ENCODE data around the gene GFY. TPM values are rescaled to one million over a fixed set of nuclear protein-coding genes. Genes with fewer than 3 reads are reported as not detected.
A peak's percentile ranks its signal among the peaks of the same experiment; 100 is the strongest.

The GFY gene
- total RNA-seq, 1 donor from 2014 or later, result not detected

- peaks cover 34% of the 10 kb centered on the region for H3K4me1 Mint-ChIP-seq
- H3K27me3 Mint-ChIP-seq (ENCODE audit: low read depth), result peaks cover 96% of the 10 kb centered on the region
- H3K27ac Mint-ChIP-seq, result no peak overlapping the region
- H3K36me3 Mint-ChIP-seq, result peaks cover 3% of the 10 kb centered on the region
- no peaks in the 10 kb centered on the region for H3K9me3 Mint-ChIP-seq
- peak overlapping the region; percentile 40 for H3K4me3 Mint-ChIP-seq
- no peak for TF ChIP-seq CTCF (IDR thresholded peaks at IDR 0.05; ENCODE audit: unreplicated experiment)
- peak in 1 of 2 experiments; percentile 49 for DNase-seq (ENCODE audit: low spot score in 2 of 2, unreplicated experiment in 2 of 2)
These were observed 869 bp downstream of the GFY start for GRCh38 chr19:49425922-49426592.

- no peak overlapping the region for H3K27ac Mint-ChIP-seq
- no peak for DNase-seq (ENCODE audit: low spot score in 2 of 2, unreplicated experiment in 2 of 2)
- no peaks in the 10 kb centered on the region for H3K9me3 Mint-ChIP-seq
- no peak overlapping the region for H3K4me3 Mint-ChIP-seq
- H3K36me3 Mint-ChIP-seq, result peaks cover 3% of the 10 kb centered on the region
- H3K27me3 Mint-ChIP-seq (ENCODE audit: low read depth), result peaks cover 96% of the 10 kb centered on the region
- H3K4me1 Mint-ChIP-seq, result peaks cover 25% of the 10 kb centered on the region
- no peak for TF ChIP-seq CTCF (IDR thresholded peaks at IDR 0.05; ENCODE audit: unreplicated experiment)
These were observed 2.2 kb downstream of the GFY start for GRCh38 chr19:49427339-49427738.

- Mint-ChIP-seq H3K27me3 (ENCODE audit: low read depth) (peaks cover 97% of the 10 kb centered on the region), H3K9me3 (no peaks in the 10 kb centered on the region), H3K27ac (no peak overlapping the region), H3K4me1 (peaks cover 20% of the 10 kb centered on the region), H3K36me3 (peaks cover 3% of the 10 kb centered on the region), H3K4me3 (peak overlapping the region; percentile 59)
- peak in 1 of 2 experiments; percentile 51 for DNase-seq (ENCODE audit: low spot score in 2 of 2, unreplicated experiment in 2 of 2)
- TF ChIP-seq CTCF (IDR thresholded peaks at IDR 0.05; ENCODE audit: unreplicated experiment), result no peak
These were observed 2.8 kb downstream of the GFY start for GRCh38 chr19:49427855-49428546.

- no peaks in the 10 kb centered on the region for H3K9me3 Mint-ChIP-seq
- H3K4me1 Mint-ChIP-seq, result peaks cover 16% of the 10 kb centered on the region
- peaks cover 97% of the 10 kb centered on the region for H3K27me3 Mint-ChIP-seq (ENCODE audit: low read depth)
- no peak for DNase-seq (ENCODE audit: low spot score in 2 of 2, unreplicated experiment in 2 of 2)
- peak overlapping the region; percentile 59 for H3K4me3 Mint-ChIP-seq
- TF ChIP-seq CTCF (IDR thresholded peaks at IDR 0.05; ENCODE audit: unreplicated experiment), result no peak
- peaks cover 3% of the 10 kb centered on the region for H3K36me3 Mint-ChIP-seq
- H3K27ac Mint-ChIP-seq, result no peak overlapping the region
These were observed 3.6 kb downstream of the GFY start for GRCh38 chr19:49428547-49429451.

- no peak for TF ChIP-seq CTCF (IDR thresholded peaks at IDR 0.05; ENCODE audit: unreplicated experiment)
- no peak overlapping the region for H3K27ac Mint-ChIP-seq
These were observed 5.0 kb downstream of the GFY start for GRCh38 chr19:49430172-49430677.

More at GRCh38 chr19:49430172-49430677, 5.0 kb downstream of the GFY start:
- H3K27me3 Mint-ChIP-seq (ENCODE audit: low read depth), result peaks cover 97% of the 10 kb centered on the region
- peaks cover 14% of the 10 kb centered on the region for H3K4me1 Mint-ChIP-seq
- no peaks in the 10 kb centered on the region for H3K9me3 Mint-ChIP-seq
- H3K4me3 Mint-ChIP-seq, result no peak overlapping the region
- peaks cover 3% of the 10 kb centered on the region for H3K36me3 Mint-ChIP-seq
- no peak for DNase-seq (ENCODE audit: low spot score in 2 of 2, unreplicated experiment in 2 of 2)

Data from mesothelial cell of epicardium (in vitro differentiated cells).